HepG2 (cell line): Measurements from ENCODE around the gene SORL1-AS1.

Source experiments
- ATAC-seq: fragments of 200-7000 bp; cut with Tn5 transposase; 3 replicates; pipeline ENCODE4 v1.9.1; 2020; ENCODE audit warnings: mild to moderate bottlenecking, moderate library complexity
- BruUV-seq: library from RNA; stranded (reverse); fragments of 400-500 nt; replicated peaks from 2 replicates; lab custom pipeline; 2021; lab: Mats Ljungman, UMichigan
- CTCF ChIA-PET: fragments of 300-600 bp; formaldehyde crosslinking; extraction: SDS; loops from one replicate; lab custom pipeline; 2021; ENCODE audit warnings: low total read pairs, inconsistent platforms, low intra/inter-chr PET ratio; lab: Yijun Ruan, JAX
- POLR2A ChIA-PET: fragments of 350-600 bp; sonication (Branson Sonifier 250); formaldehyde crosslinking; loops from one replicate; lab custom pipeline; 2020; ENCODE audit warnings: antibody characterized with exemption, inconsistent platforms; lab: Yijun Ruan, JAX
- DNase-seq: peaks from one replicate; pipeline ENCODE4 v3.0.0-alpha.2; 2015; ENCODE audit warnings: low spot score
- FAIRE-seq: peaks from 3 replicates; lab custom pipeline; 2011; peaks lifted over from hg19 to GRCh38; lab: Jason Lieb, UNC
- H2AFZ ChIP-seq: one replicate; pipeline ENCODE4 v1.6.1; 2011; ENCODE audit warnings: low read length, inconsistent platforms
- H3K27ac ChIP-seq: fragments of 300-600 bp; 3 replicates; pipeline ENCODE4 v1.8.0; 2011; ENCODE audit warnings: mixed run types, mild to moderate bottlenecking, mixed read lengths, low read length, inconsistent platforms; ENCODE audit not compliant: insufficient read depth; ENCODE audit errors: extremely low read length
- H3K27me3 ChIP-seq, 2 experiments: fragments of 200-600 bp in 1 of 2; 2 replicates in 1 of 2; 3 replicates in 1 of 2; pipeline versions ENCODE4 v1.6.0 to v1.8.0; 2011; ENCODE audit warnings: low read length in 2 of 2, mild to moderate bottlenecking in 2 of 2, moderate library complexity in 2 of 2, inconsistent platforms in 1 of 2; ENCODE audit not compliant: insufficient read depth in 2 of 2, control insufficient read depth in 1 of 2
- H3K36me3 ChIP-seq, 2 experiments: fragments of 200-600 bp in 1 of 2; replicated peaks in 1 of 2; 2 replicates in 1 of 2; 3 replicates in 1 of 2; pipeline versions ENCODE4 v1.5.1 to v1.8.0; 2011; ENCODE audit warnings: low read length in 2 of 2, inconsistent platforms in 1 of 2; ENCODE audit not compliant: insufficient read depth in 2 of 2, control insufficient read depth in 1 of 2
- H3K4me1 ChIP-seq: 2 replicates; pipeline ENCODE4 v1.5.1; 2012; ENCODE audit warnings: low read length, inconsistent platforms; ENCODE audit not compliant: insufficient read depth
- H3K4me2 ChIP-seq: 2 replicates; pipeline ENCODE4 v1.6.0; 2011; ENCODE audit warnings: low read depth, low read length, inconsistent platforms
- H3K4me3 ChIP-seq, 3 experiments: fragments of 200-600 bp in 1 of 3; sonication (generic), shearing (Covaris generic) in 1 of 3; replicated peaks in 1 of 3; 2 replicates each; pipeline ENCODE4 v1.5.1; 2011 to 2016; ENCODE audit warnings: low read length in 3 of 3, inconsistent platforms in 2 of 3, low read depth in 2 of 3, mild to moderate bottlenecking in 2 of 3, control low read depth in 1 of 3, mixed read lengths in 1 of 3; ENCODE audit not compliant: insufficient read depth in 1 of 3
- H3K79me2 ChIP-seq: one replicate; pipeline ENCODE4 v1.6.1; 2011; ENCODE audit warnings: low read length, inconsistent platforms; ENCODE audit not compliant: insufficient read depth
- H3K9ac ChIP-seq: 2 replicates; pipeline ENCODE4 v1.6.0; 2011; ENCODE audit warnings: mild to moderate bottlenecking, low read depth, low read length, inconsistent platforms; ENCODE audit not compliant: insufficient read depth
- H3K9me3 ChIP-seq: 2 replicates; pipeline ENCODE4 v1.5.1; 2012; ENCODE audit warnings: mild to moderate bottlenecking, low read length
- H4K20me1 ChIP-seq: 2 replicates; pipeline ENCODE4 v1.6.0; 2011; ENCODE audit warnings: inconsistent platforms, mild to moderate bottlenecking, low read length, moderate library complexity; ENCODE audit not compliant: insufficient read depth
- HDAC1 ChIP-seq: sonication (generic); formaldehyde crosslinking; IDR thresholded peaks from 2 replicates; pipeline ENCODE4 v1.5.1; 2020; ENCODE audit warnings: mild to moderate bottlenecking, missing genetic modification reagents
- HMGXB4 ChIP-seq, 2 experiments: sonication (generic) in 1 of 2; formaldehyde crosslinking in 1 of 2; IDR thresholded peaks; 2 replicates each; pipeline versions ENCODE4 v1.4.0 to v1.6.1; 2018 to 2020; ENCODE audit warnings: missing genetic modification reagents in 2 of 2, borderline replicate concordance in 1 of 2, low read depth in 1 of 2, mild to moderate bottlenecking in 1 of 2, missing biosample characterization in 1 of 2
- MAF1 ChIP-seq: sonication (generic); formaldehyde crosslinking; IDR thresholded peaks from 2 replicates; pipeline ENCODE4 v1.5.0; 2020; ENCODE audit warnings: missing genetic modification reagents, borderline replicate concordance
- PBX3 ChIP-seq: sonication (generic); formaldehyde crosslinking; IDR thresholded peaks from 2 replicates; pipeline ENCODE4 v1.8.1; 2023; ENCODE audit warnings: missing genetic modification reagents, inconsistent platforms, borderline replicate concordance
- REPIN1 ChIP-seq: sonication (generic); formaldehyde crosslinking; IDR thresholded peaks from 2 replicates; pipeline ENCODE4 v1.8.0; 2022; ENCODE audit warnings: missing genetic modification reagents, low read depth, mild to moderate bottlenecking, borderline replicate concordance
- SP1 ChIP-seq, 2 experiments: fragments of 450-650 bp in 1 of 2; sonication (generic) in 1 of 2; formaldehyde crosslinking in 1 of 2; IDR thresholded peaks; 2 replicates each; pipeline versions ENCODE4 v1.4.0 to v1.6.1; 2016 to 2020; ENCODE audit warnings: missing genetic modification reagents in 1 of 2
- ZNF160 ChIP-seq: sonication (generic); formaldehyde crosslinking; IDR thresholded peaks from 2 replicates; pipeline ENCODE4 v1.8.0; 2022; ENCODE audit warnings: mild to moderate bottlenecking, inconsistent platforms, missing genetic modification reagents
- ZNF570 ChIP-seq: sonication (generic); formaldehyde crosslinking; IDR thresholded peaks from 2 replicates; pipeline ENCODE4 v1.4.0; 2020; ENCODE audit warnings: mild to moderate bottlenecking, missing genetic modification reagents, borderline replicate concordance
- ZNF792 ChIP-seq: IDR thresholded peaks from 2 replicates; pipeline ENCODE4 v1.6.1; 2016
- WGBS: methylation state at CpG from one replicate; pipeline ENCODE4 v1.1.6; 2017; ENCODE audit warnings: low lambda C conversion rate; 5-methylcytosine and 5-hydroxymethylcytosine counted together
- in situ Hi-C: cut with HindIII; loops from 2 replicates; pipeline ENCODE4 v1.10.0; 2017; ENCODE audit warnings: low pct_unique_long_range_greater_than_20kb; ENCODE audit not compliant: extremely low pct_ligation_motif_present
- intact Hi-C: fragments of 100-400 bp; cut with micrococcal nuclease; formaldehyde crosslinking; loops from one replicate; pipeline ENCODE4 v1.10.0; 2022; ENCODE audit not compliant: unreplicated experiment
- TF ChIP-seq, protein P1 (sequence below): sonication (generic); formaldehyde crosslinking; conservative IDR thresholded peaks from 2 replicates; pipeline ENCODE4 v1.4.0; 2020; ENCODE audit warnings: missing genetic modification reagents
- TF ChIP-seq, protein P2 (sequence below): sonication (generic); formaldehyde crosslinking; IDR thresholded peaks from 2 replicates; pipeline ENCODE4 v1.4.0; 2020; ENCODE audit warnings: missing genetic modification reagents
- TF ChIP-seq, protein P3 (sequence below): sonication (generic); formaldehyde crosslinking; IDR thresholded peaks from 2 replicates; pipeline ENCODE4 v1.8.1; 2022; ENCODE audit warnings: mild to moderate bottlenecking, missing genetic modification reagents

SORL1-AS1 gene

DNA sequence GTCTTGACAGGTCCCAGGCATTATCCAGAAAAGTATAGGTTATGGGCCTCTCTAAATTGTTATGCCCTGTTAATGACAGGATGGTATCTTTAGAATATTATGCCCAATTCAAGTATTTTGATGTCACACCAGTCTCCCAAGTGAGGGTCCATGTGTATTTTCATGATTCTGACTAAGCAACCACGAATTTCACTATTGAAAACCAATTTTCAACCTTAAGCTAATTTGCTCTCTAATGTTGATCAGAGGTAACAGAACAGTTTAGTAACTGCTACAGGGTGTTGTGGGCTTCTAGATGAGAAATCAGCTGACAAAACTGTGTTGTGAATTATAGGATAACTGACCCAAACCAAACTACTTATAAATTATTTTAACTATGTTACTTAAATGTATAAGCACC is 48.0 kb upstream of the SORL1-AS1 start:
- no peak overlapping the region for H3K9ac ChIP-seq
- no peaks in the 10 kb centered on the region for H3K79me2 ChIP-seq
- ChIA-PET POLR2A (no interaction called here), CTCF (no interaction called here)
- ATAC-seq (no peak), DNase-seq (no peak), FAIRE-seq (no peak)
- H2AFZ ChIP-seq = no peak overlapping the region
- no peak overlapping the region for H3K4me3 ChIP-seq
- H3K9me3 ChIP-seq = no peaks in the 10 kb centered on the region
- WGBS = 77% methylated on average over 1 of the region's 1 CpG
- H3K4me2 ChIP-seq = no peak overlapping the region
- no peak overlapping the region for H3K27ac ChIP-seq
- peaks cover 19 to 66% of the 10 kb centered on the region in 2 experiments for H3K36me3 ChIP-seq
- BruUV-seq = no TSS peak
- no peaks in the 10 kb centered on the region; the same call in 1 of the 2 replicates for H4K20me1 ChIP-seq
- no peaks in the 10 kb centered on the region for H3K4me1 ChIP-seq
- intact Hi-C loops (no loop called here), in situ Hi-C loops (no loop called here)
- no peaks in the 10 kb centered on the region for H3K27me3 ChIP-seq
- TF ChIP-seq ZNF792 (CRISPR knock-in tag) (no peak), ZNF160 (CRISPR knock-in tag) (no peak), MAF1 (no peak), PBX3 (CRISPR knock-in tag) (no peak), SP1 (IDR thresholded peaks at IDR 0.05) (no peak), SP1 (CRISPR knock-in tag; IDR thresholded peaks at IDR 0.05) (no peak), REPIN1 (CRISPR knock-in tag) (no peak), HDAC1 (CRISPR knock-in tag) (no peak), ZNF570 (no peak), HMGXB4 (CRISPR knock-in tag; IDR thresholded peaks at IDR 0.05; ENCODE audit: borderline replicate concordance in 1 of 2, low read depth in 1 of 2) (no peak)
- TF ChIP-seq, protein P1, sequence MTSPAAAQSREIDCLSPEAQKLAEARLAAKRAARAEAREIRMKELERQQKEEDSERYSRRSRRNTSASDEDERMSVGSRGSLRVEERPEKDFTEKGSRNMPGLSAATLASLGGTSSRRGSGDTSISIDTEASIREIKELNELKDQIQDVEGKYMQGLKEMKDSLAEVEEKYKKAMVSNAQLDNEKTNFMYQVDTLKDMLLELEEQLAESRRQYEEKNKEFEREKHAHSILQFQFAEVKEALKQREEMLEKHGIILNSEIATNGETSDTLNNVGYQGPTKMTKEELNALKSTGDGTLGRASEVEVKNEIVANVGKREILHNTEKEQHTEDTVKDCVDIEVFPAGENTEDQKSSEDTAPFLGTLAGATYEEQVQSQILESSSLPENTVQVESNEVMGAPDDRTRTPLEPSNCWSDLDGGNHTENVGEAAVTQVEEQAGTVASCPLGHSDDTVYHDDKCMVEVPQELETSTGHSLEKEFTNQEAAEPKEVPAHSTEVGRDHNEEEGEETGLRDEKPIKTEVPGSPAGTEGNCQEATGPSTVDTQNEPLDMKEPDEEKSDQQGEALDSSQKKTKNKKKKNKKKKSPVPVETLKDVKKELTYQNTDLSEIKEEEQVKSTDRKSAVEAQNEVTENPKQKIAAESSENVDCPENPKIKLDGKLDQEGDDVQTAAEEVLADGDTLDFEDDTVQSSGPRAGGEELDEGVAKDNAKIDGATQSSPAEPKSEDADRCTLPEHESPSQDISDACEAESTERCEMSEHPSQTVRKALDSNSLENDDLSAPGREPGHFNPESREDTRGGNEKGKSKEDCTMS (CRISPR knock-in tag) = no peak
- TF ChIP-seq, protein P2, sequence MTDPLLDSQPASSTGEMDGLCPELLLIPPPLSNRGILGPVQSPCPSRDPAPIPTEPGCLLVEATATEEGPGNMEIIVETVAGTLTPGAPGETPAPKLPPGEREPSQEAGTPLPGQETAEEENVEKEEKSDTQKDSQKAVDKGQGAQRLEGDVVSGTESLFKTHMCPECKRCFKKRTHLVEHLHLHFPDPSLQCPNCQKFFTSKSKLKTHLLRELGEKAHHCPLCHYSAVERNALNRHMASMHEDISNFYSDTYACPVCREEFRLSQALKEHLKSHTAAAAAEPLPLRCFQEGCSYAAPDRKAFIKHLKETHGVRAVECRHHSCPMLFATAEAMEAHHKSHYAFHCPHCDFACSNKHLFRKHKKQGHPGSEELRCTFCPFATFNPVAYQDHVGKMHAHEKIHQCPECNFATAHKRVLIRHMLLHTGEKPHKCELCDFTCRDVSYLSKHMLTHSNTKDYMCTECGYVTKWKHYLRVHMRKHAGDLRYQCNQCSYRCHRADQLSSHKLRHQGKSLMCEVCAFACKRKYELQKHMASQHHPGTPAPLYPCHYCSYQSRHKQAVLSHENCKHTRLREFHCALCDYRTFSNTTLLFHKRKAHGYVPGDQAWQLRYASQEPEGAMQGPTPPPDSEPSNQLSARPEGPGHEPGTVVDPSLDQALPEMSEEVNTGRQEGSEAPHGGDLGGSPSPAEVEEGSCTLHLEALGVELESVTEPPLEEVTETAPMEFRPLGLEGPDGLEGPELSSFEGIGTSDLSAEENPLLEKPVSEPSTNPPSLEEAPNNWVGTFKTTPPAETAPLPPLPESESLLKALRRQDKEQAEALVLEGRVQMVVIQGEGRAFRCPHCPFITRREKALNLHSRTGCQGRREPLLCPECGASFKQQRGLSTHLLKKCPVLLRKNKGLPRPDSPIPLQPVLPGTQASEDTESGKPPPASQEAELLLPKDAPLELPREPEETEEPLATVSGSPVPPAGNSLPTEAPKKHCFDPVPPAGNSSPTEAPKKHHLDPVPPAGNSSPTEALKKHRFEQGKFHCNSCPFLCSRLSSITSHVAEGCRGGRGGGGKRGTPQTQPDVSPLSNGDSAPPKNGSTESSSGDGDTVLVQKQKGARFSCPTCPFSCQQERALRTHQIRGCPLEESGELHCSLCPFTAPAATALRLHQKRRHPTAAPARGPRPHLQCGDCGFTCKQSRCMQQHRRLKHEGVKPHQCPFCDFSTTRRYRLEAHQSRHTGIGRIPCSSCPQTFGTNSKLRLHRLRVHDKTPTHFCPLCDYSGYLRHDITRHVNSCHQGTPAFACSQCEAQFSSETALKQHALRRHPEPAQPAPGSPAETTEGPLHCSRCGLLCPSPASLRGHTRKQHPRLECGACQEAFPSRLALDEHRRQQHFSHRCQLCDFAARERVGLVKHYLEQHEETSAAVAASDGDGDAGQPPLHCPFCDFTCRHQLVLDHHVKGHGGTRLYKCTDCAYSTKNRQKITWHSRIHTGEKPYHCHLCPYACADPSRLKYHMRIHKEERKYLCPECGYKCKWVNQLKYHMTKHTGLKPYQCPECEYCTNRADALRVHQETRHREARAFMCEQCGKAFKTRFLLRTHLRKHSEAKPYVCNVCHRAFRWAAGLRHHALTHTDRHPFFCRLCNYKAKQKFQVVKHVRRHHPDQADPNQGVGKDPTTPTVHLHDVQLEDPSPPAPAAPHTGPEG (CRISPR knock-in tag) = no peak
- TF ChIP-seq, protein P3, sequence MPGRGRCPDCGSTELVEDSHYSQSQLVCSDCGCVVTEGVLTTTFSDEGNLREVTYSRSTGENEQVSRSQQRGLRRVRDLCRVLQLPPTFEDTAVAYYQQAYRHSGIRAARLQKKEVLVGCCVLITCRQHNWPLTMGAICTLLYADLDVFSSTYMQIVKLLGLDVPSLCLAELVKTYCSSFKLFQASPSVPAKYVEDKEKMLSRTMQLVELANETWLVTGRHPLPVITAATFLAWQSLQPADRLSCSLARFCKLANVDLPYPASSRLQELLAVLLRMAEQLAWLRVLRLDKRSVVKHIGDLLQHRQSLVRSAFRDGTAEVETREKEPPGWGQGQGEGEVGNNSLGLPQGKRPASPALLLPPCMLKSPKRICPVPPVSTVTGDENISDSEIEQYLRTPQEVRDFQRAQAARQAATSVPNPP (CRISPR knock-in tag) = no peak
